B cell (primary cell): ENCODE measurements around the gene TMCC3. TPM values are rescaled to one million over a fixed set of nuclear protein-coding genes. Genes with fewer than 3 reads are reported as not detected.
"Not testable (repeated sequence)": the region's sequence is repeated elsewhere in the genome, so short reads cannot be mapped to it uniquely, and the experiment has no call there.

Experiments used
- ATAC-seq: fragments of 200-7000 bp; cut with Tn5 transposase; one replicate; pipeline ENCODE4 v1.10.0; 2021; ENCODE audit warnings: low read depth, mild to moderate bottlenecking, moderate number of reproducible peaks, moderate library complexity
- CTCF ChIA-PET: fragments of 350-600 bp; sonication (Branson Sonifier 250); formaldehyde crosslinking; loops from one replicate; lab custom pipeline; 2021; ENCODE audit warnings: antibody characterized with exemption, inconsistent platforms; lab: Charles Lee
- POLR2A ChIA-PET: fragments of 350-600 bp; sonication (Branson Sonifier 250); formaldehyde crosslinking; loops from one replicate; lab custom pipeline; 2021; ENCODE audit warnings: antibody characterized with exemption; lab: Charles Lee
- DNase-seq: peaks from one replicate; pipeline ENCODE4 v3.0.0; 2013
- H2AFZ ChIP-seq: 2 replicates; pipeline ENCODE4 v1.6.1; 2012; ENCODE audit warnings: mild to moderate bottlenecking, low read depth, low read length; ENCODE audit not compliant: insufficient read depth, poor library complexity, severe bottlenecking
- H3K27ac ChIP-seq, 2 donors: 1 replicate in 1 of 2; 2 replicates in 1 of 2; pipeline ENCODE4 v1.5.1; 2012 to 2013; ENCODE audit warnings: low read length in 2 of 2, mild to moderate bottlenecking in 2 of 2, moderate library complexity in 1 of 2
- H3K27me3 ChIP-seq, 4 experiments: fragments of 200-600 bp in 1 of 4; sonication (generic) in 1 of 4; replicated peaks in 1 of 4; 1 replicate in 2 of 4; 2 replicates in 2 of 4; pipeline versions ENCODE4 v1.6.1 to v1.7.0; 2013 to 2016; ENCODE audit warnings: low read length in 3 of 4, mild to moderate bottlenecking in 2 of 4, mixed read lengths in 1 of 4, moderate library complexity in 1 of 4; ENCODE audit not compliant: insufficient read depth in 4 of 4, control insufficient read depth in 3 of 4; ENCODE audit errors: control extremely low read depth in 1 of 4
- H3K36me3 ChIP-seq, 2 experiments: replicated peaks in 1 of 2; 1 replicate in 1 of 2; 2 replicates in 1 of 2; pipeline versions ENCODE4 v1.6.1 to v1.7.1; 2013; ENCODE audit warnings: low read length in 1 of 2; ENCODE audit not compliant: insufficient read depth in 2 of 2, control insufficient read depth in 1 of 2; ENCODE audit errors: control extremely low read depth in 1 of 2, extremely low read depth in 1 of 2
- H3K4me1 ChIP-seq, 2 donors: fragments of 200-600 bp in 1 of 2; sonication (generic) in 1 of 2; 1 replicate in 1 of 2; 2 replicates in 1 of 2; pipeline versions ENCODE4 v1.5.1 to v1.6.1; 2013 to 2017; ENCODE audit warnings: low read length in 2 of 2; ENCODE audit not compliant: control insufficient read depth in 2 of 2, insufficient read depth in 2 of 2
- H3K4me2 ChIP-seq: replicated peaks from 2 replicates; pipeline ENCODE3; 2012; ENCODE audit warnings: mild to moderate bottlenecking, low read depth, low read length; ENCODE audit not compliant: poor library complexity, severe bottlenecking
- H3K4me3 ChIP-seq, 5 experiments: fragments of 200-600 bp in 1 of 5; sonication (generic) in 1 of 5; 1 replicate in 3 of 5; 2 replicates in 2 of 5; pipeline versions ENCODE4 v1.5.1 to v1.7.0; 2011 to 2016; ENCODE audit warnings: low read length in 4 of 5, mild to moderate bottlenecking in 4 of 5, low read depth in 2 of 5, control low read depth in 1 of 5, moderate library complexity in 1 of 5; ENCODE audit not compliant: insufficient read depth in 1 of 5; ENCODE audit errors: control extremely low read depth in 1 of 5, extremely low read depth in 1 of 5
- H3K79me2 ChIP-seq: fragments of 200-600 bp; sonication (generic); one replicate; pipeline ENCODE4 v1.6.0; 2016; ENCODE audit warnings: low read length; ENCODE audit not compliant: control insufficient read depth, insufficient read depth
- H3K9ac ChIP-seq: fragments of 200-600 bp; sonication (generic); 2 replicates; pipeline ENCODE4 v1.6.1; 2017; ENCODE audit warnings: mild to moderate bottlenecking, low read length, moderate library complexity
- H3K9me3 ChIP-seq, 3 donors: one replicate each; pipeline versions ENCODE4 v1.6.1 to v1.7.1; 2013; ENCODE audit warnings: low read length in 2 of 3; ENCODE audit not compliant: control insufficient read depth in 2 of 3, insufficient read depth in 1 of 3; ENCODE audit errors: control extremely low read depth in 1 of 3
- H4K20me1 ChIP-seq: 2 replicates; pipeline ENCODE4 v1.6.0; 2012; ENCODE audit warnings: mild to moderate bottlenecking, low read length; ENCODE audit not compliant: insufficient read depth, control insufficient read depth, poor library complexity, severe bottlenecking
- H3K27ac Mint-ChIP-seq: one replicate; pipeline ENCODE4 v1.8.0; 2021; ENCODE audit warnings: mixed read lengths
- H3K27me3 Mint-ChIP-seq: one replicate; pipeline ENCODE4 v1.8.0; 2021; ENCODE audit warnings: mixed read lengths
- H3K4me1 Mint-ChIP-seq: one replicate; pipeline ENCODE4 v1.8.0; 2021; ENCODE audit warnings: mixed read lengths
- H3K4me3 Mint-ChIP-seq: one replicate; pipeline ENCODE4 v1.8.0; 2021; ENCODE audit warnings: mixed read lengths
- H3K9me3 Mint-ChIP-seq: one replicate; pipeline ENCODE4 v1.8.0; 2022; ENCODE audit warnings: mixed read lengths; ENCODE audit not compliant: insufficient read depth
- CTCF ChIP-seq: fragments of 200-600 bp; IDR thresholded peaks from one replicate; pipeline ENCODE4 v1.8.0; 2022; ENCODE audit warnings: antibody characterized with exemption, mild to moderate bottlenecking
- EZH2 ChIP-seq: IDR thresholded peaks from 2 replicates; pipeline ENCODE4 v1.6.1; 2012; ENCODE audit warnings: borderline replicate concordance, low read depth, mild to moderate bottlenecking, moderate library complexity, low read length; ENCODE audit not compliant: insufficient read depth, poor library complexity, severe bottlenecking
- WGBS: methylation state at CpG from one replicate; pipeline ENCODE4 v1.1.5; 2013; ENCODE audit warnings: missing lambda C conversion rate; ENCODE audit not compliant: insufficient coverage; 5-methylcytosine and 5-hydroxymethylcytosine counted together
- intact Hi-C: fragments of 100-400 bp; cut with micrococcal nuclease; formaldehyde crosslinking; loops from one replicate; pipeline ENCODE4 v1.10.0; 2022
- polyA plus RNA-seq: library from polyadenylated mRNA; depleted of rRNA; stranded (reverse); fragments of >200 nt; gene quantifications from 2 replicates; pipeline ENCODE4 v1.2.3, GENCODE V29; 2012
- total RNA-seq, 2 donors: library from RNA; stranded (reverse); fragments of 120-200 nt in 1 of 2; gene quantifications; 1 replicate in 1 of 2; 2 replicates in 1 of 2; pipeline versions ENCODE4 v1.2.3 to v1.2.4, GENCODE V29; 2013 to 2022

Gene TMCC3
- total and polyA plus RNA-seq, 2 donors (not counting 1 experiment from before 2014, with no cell fraction given), result 4.5 to 8.8 TPM

- CTCF ChIA-PET, result not testable (repeated sequence)
- intact Hi-C loops, result loop anchor here (10.0 kb wide), 1 partner anchor 468 kb away; the partner anchor contains the start of gene NR2C1
These were observed 43.5 kb downstream of the TMCC3 start for GRCh38 chr12:94606810-94607209.

GRCh38 chr12:94604366-94604698, 46.0 kb downstream of the TMCC3 start:
- no peak overlapping the region for H3K4me3 Mint-ChIP-seq
- H3K9me3 Mint-ChIP-seq, result peaks cover 5% of the 10 kb centered on the region
- no peaks in the 10 kb centered on the region for H3K36me3 ChIP-seq
- no peak overlapping the region for H2AFZ ChIP-seq
- no peaks in the 10 kb centered on the region for H3K4me1 ChIP-seq
- ATAC-seq (no peak), DNase-seq (no peak)
- H3K27ac Mint-ChIP-seq, result no peak overlapping the region
- no peaks in the 10 kb centered on the region for H3K4me1 Mint-ChIP-seq
- 100% methylated on average over 1 of the region's 3 CpGs for WGBS
- no peaks in the 10 kb centered on the region for H3K27me3 ChIP-seq
- H3K4me2 ChIP-seq, result no peak overlapping the region
- ChIA-PET CTCF (interaction anchor here (0.5 to 3.4 kb wide), 13 partner anchors 19 to 470 kb away, joined by 3 to 26 read pairs (median 5); no protein-coding TSS in a partner anchor), POLR2A (no interaction called here)
- H3K79me2 ChIP-seq, result peaks cover 6% of the 10 kb centered on the region
- no peaks in the 10 kb centered on the region for H3K27me3 Mint-ChIP-seq
- H3K9ac ChIP-seq, result no peak overlapping the region
- H3K27ac ChIP-seq, result no peak overlapping the region
- H4K20me1 ChIP-seq, result no peaks in the 10 kb centered on the region
- H3K4me3 ChIP-seq, result no peak overlapping the region
- intact Hi-C loops, result loop anchor here (5.0 to 10.0 kb wide), 2 partner anchors 118 to 470 kb away; partner anchors contain the start of gene NR2C1
- no peak for TF ChIP-seq EZH2
- TF ChIP-seq CTCF, result no peak
- peaks cover 0 to 8% (median 2%) of the 10 kb centered on the region in 3 donors for H3K9me3 ChIP-seq

More at GRCh38 chr12:94606810-94607209, 43.5 kb downstream of the TMCC3 start:
- DNase-seq, ATAC-seq, H4K20me1 ChIP-seq, H3K27me3 Mint-ChIP-seq, H3K4me1 Mint-ChIP-seq, H3K27ac Mint-ChIP-seq, H3K36me3 ChIP-seq, H2AFZ ChIP-seq, H3K4me3 ChIP-seq, H3K9ac ChIP-seq, H3K27ac ChIP-seq, H3K9me3 Mint-ChIP-seq, H3K79me2 ChIP-seq, H3K4me1 ChIP-seq, POLR2A ChIA-PET, H3K4me3 Mint-ChIP-seq, H3K4me2 ChIP-seq, H3K27me3 ChIP-seq, H3K9me3 ChIP-seq: not testable (repeated sequence)
- WGBS, result 84% methylated on average over 6 of the region's 6 CpGs
